Psoas muscle (tissue), 8 donors: ENCODE results near the gene APOB. TPM values are rescaled to one million over a fixed set of nuclear protein-coding genes. Genes with fewer than 3 reads are reported as not detected.

ENCODE experiments used
- ATAC-seq, 4 donors: fragments of 200-7000 bp; cut with Tn5 transposase; one replicate each; pipeline ENCODE4 v1.9.1; 2020; ENCODE audit warnings: moderate library complexity in 3 of 4, mild to moderate bottlenecking in 2 of 4
- DNase-seq, 2 donors: peaks; one replicate each; pipeline ENCODE4 v3.0.0-alpha.2; 2020
- H3K27ac ChIP-seq: fragments of 200-600 bp; one replicate; pipeline ENCODE4 v1.8.0; 2022
- H3K27me3 ChIP-seq, 3 donors: fragments of 200-600 bp in 1 of 3; one replicate each; pipeline versions ENCODE4 v1.6.1 to v1.8.0; 2013 to 2022; ENCODE audit warnings: low read length in 2 of 3, mild to moderate bottlenecking in 2 of 3, moderate library complexity in 1 of 3; ENCODE audit not compliant: insufficient read depth in 3 of 3
- H3K36me3 ChIP-seq, 2 donors: fragments of 200-600 bp in 1 of 2; one replicate each; pipeline versions ENCODE4 v1.6.1 to v1.8.0; 2013 to 2022; ENCODE audit warnings: low read depth in 1 of 2, mild to moderate bottlenecking in 1 of 2, moderate library complexity in 1 of 2; ENCODE audit not compliant: insufficient read depth in 1 of 2
- H3K4me1 ChIP-seq: fragments of 200-600 bp; one replicate; pipeline ENCODE4 v1.8.0; 2022
- H3K4me3 ChIP-seq: fragments of 200-600 bp; one replicate; pipeline ENCODE4 v1.8.0; 2022; ENCODE audit warnings: mild to moderate bottlenecking
- H3K9me3 ChIP-seq: fragments of 200-600 bp; one replicate; pipeline ENCODE4 v1.8.0; 2022
- WGBS, 3 donors: extraction: QIAGEN DNeasy Blood & Tissue Kit; methylation state at CpG; one replicate each; pipeline versions ENCODE4 v1.1.6 to v1.1.7; 2013; 5-methylcytosine and 5-hydroxymethylcytosine counted together
- intact Hi-C, 2 donors: fragments of 100-400 bp; cut with DNase I; formaldehyde crosslinking; loops; one replicate each; pipeline versions ENCODE4 v1.11.0 to v1.14.2; 2022
- polyA plus RNA-seq, 3 donors: library from polyadenylated mRNA; stranded (reverse); fragments of 200-250 nt; gene quantifications; one replicate each; pipeline ENCODE4 v1.2.3, GENCODE V29; 2013
- total RNA-seq, 4 donors: library from RNA; stranded (reverse); fragmentation: NEBNext Ultra II Directional in 2 of 4; extraction: Animal tissue kit (Norgen Biotek cat#: 25700) in 2 of 4; gene quantifications; one replicate each; pipeline versions ENCODE4 v1.2.1 to v1.2.4, GENCODE V29; 2021 to 2023
- TF ChIP-seq, protein P1 (sequence below): fragments of 200-600 bp; IDR thresholded peaks from one replicate; pipeline ENCODE4 v1.8.0; 2022; ENCODE audit warnings: antibody characterized with exemption
- donor health status: healthy with polysubstance abuse.
- donor health status: DM: no; HTN: no; CAD: no; lungs with moderate emphysema.
- donor health status: Bipolar disorder and iron deficiency.
- donor health status: healthy.
- donor health status: DM: yes; HTN: yes; CAD: no.
- donor health status: DM: no; HTN: no; CAD: no.
- donor health status: DM: no; HTN: no; CAD: no.
- donor health status: DM: yes; HTN: yes; CAD: no.

The APOB gene
- total and polyA plus RNA-seq, 7 donors = 0.03 to 0.64 (median 0.34) TPM

DNA sequence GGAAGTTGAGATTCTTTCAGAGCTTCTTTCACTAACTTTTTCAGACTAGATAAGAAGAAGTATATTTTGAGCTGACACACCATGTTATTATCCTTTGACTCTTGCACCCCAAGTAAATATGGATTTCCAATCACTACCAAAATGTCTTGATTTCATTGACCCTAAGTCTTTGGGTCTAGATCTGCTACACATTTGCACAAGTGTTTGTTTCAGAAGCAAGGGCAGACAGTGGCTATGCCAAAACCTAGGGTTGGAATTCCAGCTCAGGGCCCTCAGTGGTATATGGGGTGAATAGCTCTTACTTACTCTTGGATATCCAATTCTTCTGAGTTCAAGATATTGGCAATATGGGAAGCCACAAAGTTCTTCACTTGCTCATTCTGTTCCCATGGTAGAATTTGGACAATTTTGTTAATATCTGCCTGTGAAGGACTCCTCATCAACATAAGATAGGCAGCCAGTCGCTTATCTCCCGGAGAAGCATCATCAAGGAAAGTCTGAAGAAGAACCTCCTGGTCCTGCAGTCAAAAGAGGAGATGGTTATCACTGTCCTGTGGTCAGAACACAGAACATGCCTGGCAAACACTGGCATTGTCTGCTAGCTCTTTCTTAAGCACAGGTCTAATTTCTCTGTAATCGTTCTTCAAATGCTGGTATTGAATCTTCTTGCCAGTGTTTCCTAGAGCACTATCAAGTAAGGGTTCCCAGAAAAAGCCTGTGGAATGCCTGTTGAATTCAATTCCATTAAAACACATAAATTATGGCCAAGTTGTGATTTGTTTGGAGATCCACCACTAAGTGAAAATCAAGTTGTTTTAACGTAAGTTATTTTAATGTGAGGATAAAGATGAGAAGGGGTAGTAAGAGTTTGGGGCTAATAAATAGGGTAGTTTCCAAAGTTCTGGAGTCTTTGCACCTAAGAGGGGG is 15.6 kb downstream of the APOB start:
- Histone ChIP-seq H3K4me3 (no peak overlapping the region), H3K36me3 (no peaks in the 10 kb centered on the region), H3K9me3 (no peaks in the 10 kb centered on the region), H3K27me3 (no peaks in the 10 kb centered on the region), H3K27ac (no peak overlapping the region), H3K4me1 (no peaks in the 10 kb centered on the region)
- ATAC-seq (no peak), DNase-seq (no peak)
- intact Hi-C loops = no loop called here
- TF ChIP-seq, protein P1, sequence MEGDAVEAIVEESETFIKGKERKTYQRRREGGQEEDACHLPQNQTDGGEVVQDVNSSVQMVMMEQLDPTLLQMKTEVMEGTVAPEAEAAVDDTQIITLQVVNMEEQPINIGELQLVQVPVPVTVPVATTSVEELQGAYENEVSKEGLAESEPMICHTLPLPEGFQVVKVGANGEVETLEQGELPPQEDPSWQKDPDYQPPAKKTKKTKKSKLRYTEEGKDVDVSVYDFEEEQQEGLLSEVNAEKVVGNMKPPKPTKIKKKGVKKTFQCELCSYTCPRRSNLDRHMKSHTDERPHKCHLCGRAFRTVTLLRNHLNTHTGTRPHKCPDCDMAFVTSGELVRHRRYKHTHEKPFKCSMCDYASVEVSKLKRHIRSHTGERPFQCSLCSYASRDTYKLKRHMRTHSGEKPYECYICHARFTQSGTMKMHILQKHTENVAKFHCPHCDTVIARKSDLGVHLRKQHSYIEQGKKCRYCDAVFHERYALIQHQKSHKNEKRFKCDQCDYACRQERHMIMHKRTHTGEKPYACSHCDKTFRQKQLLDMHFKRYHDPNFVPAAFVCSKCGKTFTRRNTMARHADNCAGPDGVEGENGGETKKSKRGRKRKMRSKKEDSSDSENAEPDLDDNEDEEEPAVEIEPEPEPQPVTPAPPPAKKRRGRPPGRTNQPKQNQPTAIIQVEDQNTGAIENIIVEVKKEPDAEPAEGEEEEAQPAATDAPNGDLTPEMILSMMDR = no peak
- 90 to 92% (median 92%) methylated on average over 4 of the region's 4 CpGs for WGBS, 3 donors

DNA sequence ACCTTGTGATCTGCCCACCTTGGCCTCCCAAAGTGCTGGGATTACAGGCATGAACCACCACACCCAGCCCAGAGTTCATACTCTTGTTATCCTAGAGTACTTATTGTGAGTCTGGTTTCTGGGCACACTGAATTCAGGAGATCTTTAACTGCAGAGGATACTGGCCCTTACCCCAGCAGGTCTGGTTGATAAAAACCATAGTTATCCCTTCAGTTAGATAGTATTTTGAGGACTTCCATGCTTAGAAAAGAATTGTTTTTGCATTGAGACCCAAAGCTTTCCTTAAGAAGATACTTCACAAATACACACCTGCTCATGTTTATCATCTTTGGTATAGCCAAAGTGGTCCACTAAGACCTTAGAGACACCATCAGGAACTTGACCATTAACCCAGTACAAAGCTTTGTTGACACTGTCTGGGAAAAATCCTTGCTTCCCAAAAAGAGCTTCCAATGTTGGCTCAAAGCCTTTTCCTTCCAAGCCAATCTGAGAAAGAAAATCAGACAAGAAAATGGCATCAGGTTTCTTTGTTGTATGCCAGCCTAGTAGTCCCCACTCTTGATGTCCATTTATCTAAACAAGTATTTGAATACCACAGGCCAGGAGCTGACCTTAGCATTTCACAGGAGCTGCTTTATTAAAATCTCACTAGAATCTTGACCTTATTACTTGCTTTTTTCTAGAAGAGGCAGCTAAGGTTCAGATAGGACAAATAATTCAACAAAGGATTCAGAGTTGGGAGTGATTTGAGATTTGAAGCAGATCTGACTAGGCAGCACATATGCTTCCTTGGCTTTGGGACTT is 17.2 kb downstream of the APOB start:
- Histone ChIP-seq H3K4me3 (no peak overlapping the region), H3K27ac (no peak overlapping the region), H3K27me3 (no peaks in the 10 kb centered on the region), H3K4me1 (no peaks in the 10 kb centered on the region), H3K36me3 (no peaks in the 10 kb centered on the region), H3K9me3 (no peaks in the 10 kb centered on the region)
- TF ChIP-seq, protein P1 = no peak
- intact Hi-C loops = no loop called here
- DNase-seq (no peak), ATAC-seq (no peak)

DNA sequence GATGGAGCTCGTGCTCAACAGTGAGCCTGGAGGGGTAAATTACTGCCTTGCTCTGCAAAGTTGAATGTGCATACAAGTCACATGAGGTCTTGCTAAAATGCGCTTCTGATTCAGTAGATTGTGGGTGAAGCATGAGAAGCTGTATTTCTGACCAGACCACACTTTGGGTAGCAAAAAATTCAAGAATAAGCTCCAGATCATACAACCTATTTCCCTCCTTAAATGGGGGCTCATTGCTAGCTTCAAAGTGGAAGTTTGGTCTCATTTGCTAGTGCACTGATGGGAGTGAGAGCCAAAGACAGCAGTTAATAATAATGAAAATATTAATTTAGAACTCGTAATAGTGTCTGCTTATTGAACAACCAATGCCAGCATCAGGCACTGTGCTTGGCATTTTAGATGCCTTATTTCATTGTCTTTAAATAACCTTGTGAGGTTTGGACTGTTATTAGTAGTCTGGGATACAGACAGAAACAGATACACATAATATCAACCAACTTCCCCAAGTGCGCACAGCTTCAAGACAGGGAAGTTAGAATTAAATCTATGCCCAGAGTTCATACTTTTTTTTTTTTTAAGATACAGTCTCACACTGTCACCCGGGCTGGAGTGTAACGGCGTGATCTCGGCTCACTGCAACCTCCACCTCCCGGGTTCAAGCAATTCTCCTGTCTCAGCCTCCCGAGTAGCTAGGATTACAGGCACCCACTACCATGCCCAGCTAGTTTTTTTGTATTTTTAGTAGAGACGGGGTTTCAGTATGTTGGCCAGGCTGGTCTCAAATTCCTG is 18.0 kb downstream of the APOB start:
- Histone ChIP-seq H3K27ac (no peak overlapping the region), H3K4me1 (no peaks in the 10 kb centered on the region), H3K27me3 (no peaks in the 10 kb centered on the region), H3K36me3 (no peaks in the 10 kb centered on the region), H3K4me3 (no peak overlapping the region), H3K9me3 (no peaks in the 10 kb centered on the region)
- no peak for DNase-seq
- TF ChIP-seq, protein P1 = no peak
- intact Hi-C loops = no loop called here
- ATAC-seq = no peak
- 87 to 92% (median 87%) methylated on average over 11 of the region's 11 CpGs for WGBS, 3 donors

DNA sequence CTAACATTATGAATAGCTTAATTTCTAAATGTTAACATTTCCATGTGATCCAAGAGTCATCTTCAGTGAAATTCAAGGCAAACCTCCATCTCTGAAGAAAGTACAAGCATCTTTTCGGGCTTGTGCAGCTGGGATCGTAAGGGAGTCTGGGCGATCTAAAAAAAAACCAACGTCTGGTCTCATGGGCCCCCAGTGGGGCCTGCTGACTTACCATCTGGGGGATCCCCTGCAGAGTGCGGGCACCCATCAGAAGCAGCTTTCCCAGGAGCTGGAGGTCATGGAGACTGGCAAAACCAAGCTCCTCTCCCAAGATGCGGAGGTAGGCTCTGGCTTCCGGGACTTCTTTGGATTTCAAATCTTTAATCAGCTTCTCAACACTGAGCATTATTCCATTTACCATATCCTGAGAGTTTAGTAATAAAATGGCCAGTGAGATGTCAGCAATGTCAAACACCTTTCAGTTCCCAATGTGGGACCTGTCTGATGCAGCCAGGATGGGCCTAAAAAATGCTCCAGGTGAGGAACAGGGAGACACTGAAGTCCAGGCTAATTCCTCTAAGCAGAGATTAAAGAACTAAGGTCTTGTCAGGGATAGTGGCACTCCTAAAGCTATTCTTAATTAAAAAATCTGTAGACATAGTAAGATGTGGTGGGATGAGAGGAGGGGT is 19.0 kb downstream of the APOB start:
- H3K9me3 ChIP-seq = no peaks in the 10 kb centered on the region
- DNase-seq = no peak
- no peaks in the 10 kb centered on the region for H3K27me3 ChIP-seq
- intact Hi-C loops = no loop called here
- no peak for ATAC-seq
- H3K4me3 ChIP-seq = no peak overlapping the region
- H3K4me1 ChIP-seq = no peaks in the 10 kb centered on the region
- no peaks in the 10 kb centered on the region for H3K36me3 ChIP-seq
- no peak overlapping the region for H3K27ac ChIP-seq
- TF ChIP-seq, protein P1 = no peak
- 89 to 93% (median 93%) methylated on average over 7 of the region's 7 CpGs for WGBS, 3 donors
